ENCODE data around the gene ATP5PO. TPM values are rescaled to one million over a fixed set of nuclear protein-coding genes. Genes with fewer than 3 reads are reported as not detected.

The ATP5PO gene
- total and polyA plus RNA-seq, 4 donors, result 72.8 to 200 (median 131) TPM

- Histone ChIP-seq H3K27ac (ENCODE audit: low read depth in 1 of 2, low read length in 2 of 2) (no peak overlapping the region), H3K4me1 (ENCODE audit: control insufficient read depth in 4 of 4, insufficient read depth in 4 of 4, low read length in 3 of 4) (no peaks in the 10 kb centered on the region), H3K27me3 (ENCODE audit: control insufficient read depth in 4 of 4, insufficient read depth in 4 of 4, low read length in 3 of 4) (no peaks in the 10 kb centered on the region), H3K9ac (ENCODE audit: low read depth in 1 of 2, low read length in 2 of 2) (no peak overlapping the region), H3K36me3 (ENCODE audit: control insufficient read depth in 4 of 4, insufficient read depth in 3 of 4, low read depth in 1 of 4, low read length in 3 of 4) (no peaks in the 10 kb centered on the region), H3K4me3 (ENCODE audit: low read depth in 1 of 3, low read length in 3 of 3) (no peak overlapping the region), H3K9me3 (ENCODE audit: control insufficient read depth in 4 of 4, low read length in 3 of 4) (no peaks in the 10 kb centered on the region)
- TF ChIP-seq TAF1 (conservative IDR thresholded peaks at IDR 0.05), result no peak
- no peak for TF ChIP-seq NR2F2 (IDR thresholded peaks at IDR 0.05)
- TF ChIP-seq EGR1 (IDR thresholded peaks at IDR 0.05; ENCODE audit: low read depth in 2 of 2), result no peak
- TF ChIP-seq SP1 (IDR thresholded peaks at IDR 0.05), result no peak
- TF ChIP-seq FOXA2 (IDR thresholded peaks at IDR 0.05), result no peak
- TF ChIP-seq CTCF (IDR thresholded peaks at IDR 0.05; ENCODE audit: low read depth, low read length, missing input control), result no peak
- no peak for TF ChIP-seq GABPA (IDR thresholded peaks at IDR 0.05 in 1 of 2, conservative IDR thresholded peaks at IDR 0.05 in 1 of 2)
- TF ChIP-seq YY1 (IDR thresholded peaks at IDR 0.05), result no peak
- no peak for TF ChIP-seq RXRA (IDR thresholded peaks at IDR 0.05)
- TF ChIP-seq RAD21 (IDR thresholded peaks at IDR 0.05), result no peak
- TF ChIP-seq MAX (IDR thresholded peaks at IDR 0.05), result no peak
- TF ChIP-seq HNF4A (conservative IDR thresholded peaks at IDR 0.05), result no peak
- no peak for TF ChIP-seq ATF3 (IDR thresholded peaks at IDR 0.05)
- TF ChIP-seq FOXA1 (IDR thresholded peaks at IDR 0.05), result no peak
- TF ChIP-seq ZBTB33 (IDR thresholded peaks at IDR 0.05), result no peak
- DNase-seq (ENCODE audit: low spot score), result no peak
- 97% methylated on average over 3 of the region's 3 CpGs for WGBS
These were observed 54.5 kb downstream of the ATP5PO start for GRCh38 chr21:33861125-33861524.

- Histone ChIP-seq H3K9me3 (ENCODE audit: control insufficient read depth in 4 of 4, low read length in 3 of 4) (no peaks in the 10 kb centered on the region), H3K27ac (ENCODE audit: low read depth in 1 of 2, low read length in 2 of 2) (no peak overlapping the region), H3K4me1 (ENCODE audit: control insufficient read depth in 4 of 4, insufficient read depth in 4 of 4, low read length in 3 of 4) (no peaks in the 10 kb centered on the region), H3K9ac (ENCODE audit: low read depth in 1 of 2, low read length in 2 of 2) (no peak overlapping the region), H3K36me3 (ENCODE audit: control insufficient read depth in 4 of 4, insufficient read depth in 3 of 4, low read depth in 1 of 4, low read length in 3 of 4) (no peaks in the 10 kb centered on the region), H3K4me3 (ENCODE audit: low read depth in 1 of 3, low read length in 3 of 3) (no peak overlapping the region), H3K27me3 (ENCODE audit: control insufficient read depth in 4 of 4, insufficient read depth in 4 of 4, low read length in 3 of 4) (no peaks in the 10 kb centered on the region)
- TF ChIP-seq HNF4G (IDR thresholded peaks at IDR 0.05) (no peak), REST (IDR thresholded peaks at IDR 0.05) (no peak), YY1 (IDR thresholded peaks at IDR 0.05) (no peak), SP1 (IDR thresholded peaks at IDR 0.05) (no peak), CTCF (IDR thresholded peaks at IDR 0.05; ENCODE audit: low read depth, low read length, missing input control) (no peak), FOXA2 (IDR thresholded peaks at IDR 0.05) (no peak), ZBTB33 (IDR thresholded peaks at IDR 0.05) (no peak)
- 94% methylated on average over 8 of the region's 8 CpGs for WGBS
- no peak for DNase-seq (ENCODE audit: low spot score)
These were observed 55.2 kb downstream of the ATP5PO start for GRCh38 chr21:33860332-33860879.

All from liver (tissue), 9 donors.